GM12878 (cell line): ENCODE results near the gene GPC6. TPM values are rescaled to one million over a fixed set of nuclear protein-coding genes. Genes with fewer than 3 reads are reported as not detected.

ENCODE experiments used
- ATAC-seq: fragments of 200-7000 bp; cut with Tn5 transposase; 3 replicates; pipeline ENCODE4 v1.9.1; 2020; ENCODE audit warnings: mild to moderate bottlenecking, moderate library complexity
- BruUV-seq: library from RNA; stranded (reverse); fragments of 400-500 nt; replicated peaks from 2 replicates; lab custom pipeline; 2021; lab: Mats Ljungman, UMichigan
- CTCF ChIA-PET: fragments of 300-600 bp; sonication (Branson Sonifier 250); formaldehyde crosslinking; extraction: SDS; loops from one replicate; lab custom pipeline; 2021; ENCODE audit warnings: inconsistent platforms; lab: Yijun Ruan, JAX
- POLR2A ChIA-PET: fragments of 350-600 bp; formaldehyde crosslinking; extraction: SDS; loops from one replicate; lab custom pipeline; 2021; ENCODE audit warnings: inconsistent platforms; lab: Charles Lee
- RAD21 ChIA-PET: fragments of 300-600 bp; sonication (Branson Sonifier 250); formaldehyde crosslinking; loops from one replicate; lab custom pipeline; 2023; ENCODE audit warnings: antibody characterized with exemption; ENCODE audit not compliant: unreplicated experiment; lab: Charles Lee
- SMC1A ChIA-PET: fragments of 300-600 bp; sonication (Branson Sonifier 250); formaldehyde crosslinking; loops from one replicate; lab custom pipeline; 2023; ENCODE audit not compliant: unreplicated experiment, uncharacterized antibody; lab: Charles Lee
- DNase-seq: peaks from one replicate; pipeline ENCODE4 v3.0.0-alpha.2; 2011; ENCODE audit warnings: low read depth, low spot score
- FAIRE-seq: peaks from 3 replicates; lab custom pipeline; 2011; peaks lifted over from hg19 to GRCh38; lab: Jason Lieb, UNC
- H2AFZ ChIP-seq: 2 replicates; pipeline ENCODE4 v1.6.0; 2011; ENCODE audit warnings: low read depth, low read length, control low read depth; ENCODE audit not compliant: control insufficient read depth
- H3K27ac ChIP-seq: 2 replicates; pipeline ENCODE4 v1.5.1; 2011; ENCODE audit warnings: control low read depth; ENCODE audit not compliant: control insufficient read depth, insufficient read depth
- H3K27me3 ChIP-seq, 2 experiments: replicated peaks in 1 of 2; 2 replicates each; pipeline versions ENCODE4 v1.6.0 to v1.6.1; 2011; ENCODE audit warnings: low read length in 1 of 2; ENCODE audit not compliant: control insufficient read depth in 2 of 2, insufficient read depth in 2 of 2
- H3K36me3 ChIP-seq, 2 experiments: 2 replicates each; pipeline ENCODE4 v1.5.1; 2011; ENCODE audit warnings: low read length in 1 of 2; ENCODE audit not compliant: control insufficient read depth in 2 of 2, insufficient read depth in 2 of 2
- H3K4me1 ChIP-seq: 2 replicates; pipeline ENCODE4 v1.6.1; 2011; ENCODE audit warnings: mild to moderate bottlenecking, low read length, moderate library complexity, mixed read lengths; ENCODE audit not compliant: control insufficient read depth, insufficient read depth
- H3K4me2 ChIP-seq: 2 replicates; pipeline ENCODE4 v1.6.0; 2011; ENCODE audit warnings: control low read depth; ENCODE audit not compliant: control insufficient read depth, insufficient read depth
- H3K4me3 ChIP-seq: fragments of 200-600 bp; sonication (generic); 2 replicates; pipeline ENCODE4 v1.5.1; 2016
- H3K79me2 ChIP-seq: 2 replicates; pipeline ENCODE4 v1.6.0; 2011; ENCODE audit warnings: low read length; ENCODE audit not compliant: control insufficient read depth, insufficient read depth
- H3K9ac ChIP-seq: 2 replicates; pipeline ENCODE4 v1.8.0; 2011; ENCODE audit warnings: low read length, control low read depth, mixed read lengths; ENCODE audit not compliant: control insufficient read depth, insufficient read depth
- H3K9me3 ChIP-seq: replicated peaks from 3 replicates; pipeline ENCODE4 v1.5.1; 2011; ENCODE audit warnings: mild to moderate bottlenecking, low read length; ENCODE audit not compliant: control insufficient read depth, insufficient read depth
- H4K20me1 ChIP-seq: 2 replicates; pipeline ENCODE4 v1.6.0; 2011; ENCODE audit not compliant: control insufficient read depth, insufficient read depth
- E4F1 ChIP-seq: fragments of 450-650 bp; IDR thresholded peaks from 2 replicates; pipeline ENCODE4 v1.6.1; 2018; ENCODE audit warnings: borderline replicate concordance, mild to moderate bottlenecking; ENCODE audit not compliant: partially characterized antibody
- ETV6 ChIP-seq, 2 experiments: fragments of 450-650 bp in 1 of 2; IDR thresholded peaks in 1 of 2; conservative IDR thresholded peaks in 1 of 2; 2 replicates each; pipeline ENCODE4 v1.6.1; 2014; ENCODE audit warnings: antibody characterized with exemption in 1 of 2, borderline replicate concordance in 1 of 2, low read depth in 1 of 2, mild to moderate bottlenecking in 1 of 2, moderate library complexity in 1 of 2
- FOXM1 ChIP-seq: IDR thresholded peaks from 2 replicates; pipeline ENCODE4 v1.6.1; 2012; ENCODE audit warnings: low read depth, mild to moderate bottlenecking, inconsistent platforms, low read length, moderate library complexity
- IKZF2 ChIP-seq, 2 experiments: fragments of 450-650 bp; IDR thresholded peaks; 2 replicates each; pipeline ENCODE4 v1.6.1; 2017; ENCODE audit warnings: mild to moderate bottlenecking in 2 of 2, moderate library complexity in 2 of 2
- NBN ChIP-seq: fragments of 450-650 bp; IDR thresholded peaks from 2 replicates; pipeline ENCODE4 v1.6.1; 2016
- RAD21 ChIP-seq: IDR thresholded peaks from 2 replicates; pipeline ENCODE4 v1.6.1; 2011; ENCODE audit warnings: mild to moderate bottlenecking, low read depth, low read length, moderate library complexity; ENCODE audit not compliant: insufficient read depth
- WGBS: methylation state at CpG from one replicate; pipeline ENCODE4 v1.1.6; 2016; ENCODE audit warnings: low lambda C conversion rate; ENCODE audit not compliant: insufficient replicate concordance, insufficient coverage; ENCODE audit errors: missing lambda C conversion rate; 5-methylcytosine and 5-hydroxymethylcytosine counted together
- in situ Hi-C: fragments of 300-500 bp; cut with MboI; formaldehyde crosslinking; loops from 9 replicates; pipeline ENCODE4 v1.14.3; 2018; ENCODE audit warnings: mixed read lengths
- intact Hi-C: fragments of 100-400 bp; cut with micrococcal nuclease; formaldehyde crosslinking; loops from one replicate; pipeline ENCODE4 v1.14.2; 2022; ENCODE audit not compliant: unreplicated experiment
- polyA plus RNA-seq, 11 experiments: library from polyadenylated mRNA; depleted of rRNA in 4 of 11; unstranded in 6 of 11; stranded (reverse) in 5 of 11; fragments of >200 nt; fragmentation: Nextera tagmentation in 4 of 11; fragmentation: Illumina TruSeq in 1 of 11; extraction: Ambion mirVana in 4 of 11; extraction: Trizol in 1 of 11; gene quantifications; 1 replicate in 1 of 11; 2 replicates in 10 of 11; pipeline versions ENCODE4 v1.2.1 to v1.2.3, GENCODE V29; 2011 to 2016; ENCODE audit warnings: inconsistent platforms in 2 of 11, missing spikeins in 2 of 11, low read depth in 1 of 11
- total RNA-seq, 4 experiments: library from RNA; depleted of rRNA in 3 of 4; stranded (reverse); fragments of >200 nt in 3 of 4; fragmentation: Illumina TruSeq in 1 of 4; extraction: Trizol in 1 of 4; gene quantifications; 2 replicates each; pipeline versions ENCODE4 v1.2.1 to v1.2.3, GENCODE V29; 2013 to 2021

The GPC6 gene
- total and polyA plus RNA-seq, 10 of the 15 experiments (the other 5 are each of a cell fraction or from before 2014, with no cell fraction given): 0.03 to 0.04 (median 0.03) TPM; not detected in 7

DNA sequence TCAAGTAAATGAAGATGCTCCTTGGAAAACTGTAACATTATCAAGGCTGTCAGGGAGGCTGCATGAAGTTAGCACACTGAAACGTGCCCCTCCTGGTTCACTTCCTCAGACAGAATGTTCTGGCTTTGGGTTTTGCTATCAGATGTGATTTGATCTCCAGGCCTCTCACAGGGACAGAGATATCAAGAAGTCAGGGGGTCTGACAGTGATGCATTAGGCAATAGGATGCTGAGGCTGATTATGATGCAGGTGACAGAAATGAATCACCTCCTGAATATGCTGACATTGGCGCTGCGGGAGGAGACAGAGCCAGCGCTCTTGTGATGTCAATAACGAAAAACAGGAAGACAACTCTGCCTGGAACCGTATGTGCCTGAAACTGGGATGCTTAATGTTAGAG lies 974.4 kb downstream of the GPC6 start:
- intact Hi-C loops: loop anchor here (10.0 kb wide), 1 partner anchor 376 kb away; no protein-coding TSS in a partner anchor
- no peaks in the 10 kb centered on the region for H3K27me3 ChIP-seq
- POLR2A ChIA-PET: no interaction called here
- H3K4me3 ChIP-seq: no peak overlapping the region
- H3K4me2 ChIP-seq: no peak overlapping the region
- CTCF ChIA-PET: no interaction called here
- no peak for FAIRE-seq
- H4K20me1 ChIP-seq: no peaks in the 10 kb centered on the region
- no peaks in the 10 kb centered on the region for H3K79me2 ChIP-seq
- H3K36me3 ChIP-seq: no peaks in the 10 kb centered on the region
- TF ChIP-seq E4F1 (no peak), IKZF2 (IDR thresholded peaks at IDR 0.05) (no peak), FOXM1 (no peak), NBN (no peak), ETV6 (conservative IDR thresholded peaks at IDR 0.05 in 1 of 2, IDR thresholded peaks at IDR 0.05 in 1 of 2; ENCODE audit: borderline replicate concordance in 1 of 2, low read depth in 1 of 2) (no peak), RAD21 (no peak)
- TF ChIP-seq, all 136 proteins: peak for 0
- RAD21 ChIA-PET: no interaction called here
- Histone ChIP-seq H3K4me1 (no peaks in the 10 kb centered on the region), H3K9me3 (no peaks in the 10 kb centered on the region), H3K27ac (no peak overlapping the region), H3K9ac (no peak overlapping the region), H2AFZ (no peak overlapping the region)
- 60% methylated on average over 6 of the region's 6 CpGs for WGBS
- SMC1A ChIA-PET: no interaction called here
- no peak for ATAC-seq
- no TSS peak for BruUV-seq
- no peak for DNase-seq
- in situ Hi-C loops: no loop called here
